SK-N-SH treated with all-trans-retinoic acid at 6 μM for 48 hours (cell line): ENCODE data around the gene NNMT.

Experiments used
- ATAC-seq: fragments of 200-7000 bp; cut with Tn5 transposase; 3 replicates; pipeline ENCODE4 v1.9.1; 2020; ENCODE audit warnings: mild to moderate bottlenecking, moderate library complexity
- ARNTL ChIP-seq: fragments of 450-650 bp; formaldehyde crosslinking; IDR thresholded peaks from 2 replicates; pipeline ENCODE4 v1.5.0; 2020; ENCODE audit warnings: low read depth, mild to moderate bottlenecking, moderate library complexity, borderline replicate concordance
- BACH2 ChIP-seq: fragments of 250-450 bp; sonication (Bioruptor Pico); IDR thresholded peaks from 2 replicates; pipeline ENCODE4 v1.9.0; 2021; ENCODE audit warnings: mild to moderate bottlenecking, borderline replicate concordance
- CSDC2 ChIP-seq: fragments of 250-450 bp; sonication (Bioruptor Pico); IDR thresholded peaks from 2 replicates; pipeline ENCODE4 v1.5.0; 2020; ENCODE audit warnings: mild to moderate bottlenecking, moderate library complexity
- ESRRG ChIP-seq: fragments of 250-450 bp; sonication (Bioruptor Pico); IDR thresholded peaks from 2 replicates; pipeline ENCODE4 v1.6.1; 2021; ENCODE audit warnings: mild to moderate bottlenecking
- GLIS3 ChIP-seq: fragments of 250-450 bp; sonication (Bioruptor Pico); IDR thresholded peaks from 2 replicates; pipeline ENCODE4 v1.5.0; 2020; ENCODE audit warnings: mild to moderate bottlenecking, moderate library complexity
- ISL1 ChIP-seq: fragments of 250-450 bp; sonication (Bioruptor Pico); IDR thresholded peaks from 2 replicates; pipeline ENCODE4 v2.1.2; 2022; ENCODE audit warnings: mild to moderate bottlenecking, moderate library complexity
- OSR1 ChIP-seq: fragments of 250-450 bp; sonication (Bioruptor Pico); IDR thresholded peaks from 2 replicates; pipeline ENCODE4 v1.8.0; 2022; ENCODE audit warnings: moderate library complexity, mild to moderate bottlenecking, inconsistent platforms
- PPARA ChIP-seq: fragments of 250-450 bp; sonication (Bioruptor Pico); IDR thresholded peaks from 2 replicates; pipeline ENCODE4 v1.5.0; 2020; ENCODE audit warnings: mild to moderate bottlenecking, borderline replicate concordance
- SNAI2 ChIP-seq: fragments of 250-450 bp; sonication (Bioruptor Pico); IDR thresholded peaks from 2 replicates; pipeline ENCODE4 v1.5.0; 2020; ENCODE audit warnings: mild to moderate bottlenecking, moderate library complexity
- TCF4 ChIP-seq: fragments of 250-450 bp; sonication (Bioruptor Pico); IDR thresholded peaks from 2 replicates; pipeline ENCODE4 v1.8.0; 2021; ENCODE audit warnings: mild to moderate bottlenecking, moderate library complexity, borderline replicate concordance
- TOX ChIP-seq: fragments of 250-450 bp; sonication (Bioruptor Pico); IDR thresholded peaks from 2 replicates; pipeline ENCODE4 v1.8.0; 2021; ENCODE audit warnings: mild to moderate bottlenecking, moderate library complexity, borderline replicate concordance
- ZC3H10 ChIP-seq: fragments of 250-450 bp; sonication (Bioruptor Pico); IDR thresholded peaks from 2 replicates; pipeline ENCODE4 v1.5.1; 2021; ENCODE audit warnings: mild to moderate bottlenecking, moderate library complexity
- ZFP30 ChIP-seq: fragments of 450-650 bp; formaldehyde crosslinking; IDR thresholded peaks from 2 replicates; pipeline ENCODE4 v1.5.0; 2022; ENCODE audit warnings: mild to moderate bottlenecking, moderate library complexity
- ZNF565 ChIP-seq: fragments of 450-650 bp; formaldehyde crosslinking; conservative IDR thresholded peaks from 2 replicates; pipeline ENCODE4 v1.5.0; 2020; ENCODE audit warnings: low read depth, mild to moderate bottlenecking, moderate library complexity
- ZNF70 ChIP-seq: fragments of 450-650 bp; formaldehyde crosslinking; IDR thresholded peaks from 2 replicates; pipeline ENCODE4 v1.5.0; 2020; ENCODE audit warnings: mild to moderate bottlenecking, moderate library complexity
- ZNF8 ChIP-seq: fragments of 450-650 bp; formaldehyde crosslinking; IDR thresholded peaks from 2 replicates; pipeline ENCODE4 v1.5.0; 2020; ENCODE audit warnings: mild to moderate bottlenecking, moderate library complexity
- TF ChIP-seq, protein P1 (sequence below): fragments of 250-450 bp; sonication (Bioruptor Pico); IDR thresholded peaks from 2 replicates; pipeline ENCODE4 v1.8.0; 2020; ENCODE audit warnings: mild to moderate bottlenecking, moderate library complexity, borderline replicate concordance
- TF ChIP-seq, protein P2 (sequence below): fragments of 250-450 bp; sonication (Bioruptor Pico); IDR thresholded peaks from 2 replicates; pipeline ENCODE4 v1.5.1; 2021; ENCODE audit warnings: mild to moderate bottlenecking, moderate library complexity
- TF ChIP-seq, protein P3 (sequence below): fragments of 250-450 bp; sonication (Bioruptor Pico); IDR thresholded peaks from 2 replicates; pipeline ENCODE4 v1.5.0; 2020; ENCODE audit warnings: mild to moderate bottlenecking, moderate library complexity
- TF ChIP-seq, protein P4 (sequence below): fragments of 250-450 bp; sonication (Bioruptor Pico); IDR thresholded peaks from 2 replicates; pipeline ENCODE4 v1.8.0; 2021; ENCODE audit warnings: low read depth, mild to moderate bottlenecking, moderate library complexity, borderline replicate concordance
- TF ChIP-seq, protein P5 (sequence below): fragments of 250-450 bp; sonication (Bioruptor Pico); IDR thresholded peaks from 2 replicates; pipeline ENCODE4 v1.5.1; 2020; ENCODE audit warnings: low read depth, mild to moderate bottlenecking, moderate library complexity

NNMT gene

DNA sequence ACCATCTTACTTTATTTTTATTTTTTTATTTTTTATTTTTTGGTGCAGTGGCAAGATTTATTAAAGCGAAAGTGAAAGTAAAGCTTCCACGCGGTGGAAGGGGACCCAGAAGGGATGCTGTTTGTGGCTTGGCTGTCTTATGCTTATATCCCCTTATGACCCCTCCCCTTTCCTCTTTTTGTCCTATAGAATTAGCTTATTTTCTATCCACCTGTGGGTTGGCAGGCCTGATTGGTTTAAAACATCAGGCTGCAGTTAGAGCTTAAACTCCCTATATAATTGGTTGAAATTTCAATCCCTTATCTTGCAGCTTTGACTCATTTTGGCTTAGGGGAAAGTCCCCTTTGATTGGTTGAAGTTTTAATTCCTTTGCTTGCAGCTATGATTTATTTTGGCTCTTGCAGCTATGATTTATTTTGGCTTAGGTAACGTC, 50.5 kb downstream of the NNMT start:
- ATAC-seq = no peak
- TF ChIP-seq PPARA (CRISPR knock-in tag) (no peak), ZNF565 (no peak), BACH2 (no peak), TCF4 (CRISPR knock-in tag) (no peak), ISL1 (CRISPR knock-in tag) (no peak), GLIS3 (CRISPR knock-in tag) (no peak), ESRRG (CRISPR knock-in tag) (no peak), ZC3H10 (no peak)
- TF ChIP-seq, protein P1, sequence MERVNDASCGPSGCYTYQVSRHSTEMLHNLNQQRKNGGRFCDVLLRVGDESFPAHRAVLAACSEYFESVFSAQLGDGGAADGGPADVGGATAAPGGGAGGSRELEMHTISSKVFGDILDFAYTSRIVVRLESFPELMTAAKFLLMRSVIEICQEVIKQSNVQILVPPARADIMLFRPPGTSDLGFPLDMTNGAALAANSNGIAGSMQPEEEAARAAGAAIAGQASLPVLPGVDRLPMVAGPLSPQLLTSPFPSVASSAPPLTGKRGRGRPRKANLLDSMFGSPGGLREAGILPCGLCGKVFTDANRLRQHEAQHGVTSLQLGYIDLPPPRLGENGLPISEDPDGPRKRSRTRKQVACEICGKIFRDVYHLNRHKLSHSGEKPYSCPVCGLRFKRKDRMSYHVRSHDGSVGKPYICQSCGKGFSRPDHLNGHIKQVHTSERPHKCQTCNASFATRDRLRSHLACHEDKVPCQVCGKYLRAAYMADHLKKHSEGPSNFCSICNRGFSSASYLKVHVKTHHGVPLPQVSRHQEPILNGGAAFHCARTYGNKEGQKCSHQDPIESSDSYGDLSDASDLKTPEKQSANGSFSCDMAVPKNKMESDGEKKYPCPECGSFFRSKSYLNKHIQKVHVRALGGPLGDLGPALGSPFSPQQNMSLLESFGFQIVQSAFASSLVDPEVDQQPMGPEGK (CRISPR knock-in tag) = no peak
- TF ChIP-seq, protein P2, sequence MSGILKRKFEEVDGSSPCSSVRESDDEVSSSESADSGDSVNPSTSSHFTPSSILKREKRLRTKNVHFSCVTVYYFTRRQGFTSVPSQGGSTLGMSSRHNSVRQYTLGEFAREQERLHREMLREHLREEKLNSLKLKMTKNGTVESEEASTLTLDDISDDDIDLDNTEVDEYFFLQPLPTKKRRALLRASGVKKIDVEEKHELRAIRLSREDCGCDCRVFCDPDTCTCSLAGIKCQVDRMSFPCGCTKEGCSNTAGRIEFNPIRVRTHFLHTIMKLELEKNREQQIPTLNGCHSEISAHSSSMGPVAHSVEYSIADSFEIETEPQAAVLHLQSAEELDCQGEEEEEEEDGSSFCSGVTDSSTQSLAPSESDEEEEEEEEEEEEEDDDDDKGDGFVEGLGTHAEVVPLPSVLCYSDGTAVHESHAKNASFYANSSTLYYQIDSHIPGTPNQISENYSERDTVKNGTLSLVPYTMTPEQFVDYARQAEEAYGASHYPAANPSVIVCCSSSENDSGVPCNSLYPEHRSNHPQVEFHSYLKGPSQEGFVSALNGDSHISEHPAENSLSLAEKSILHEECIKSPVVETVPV (CRISPR knock-in tag) = no peak

DNA sequence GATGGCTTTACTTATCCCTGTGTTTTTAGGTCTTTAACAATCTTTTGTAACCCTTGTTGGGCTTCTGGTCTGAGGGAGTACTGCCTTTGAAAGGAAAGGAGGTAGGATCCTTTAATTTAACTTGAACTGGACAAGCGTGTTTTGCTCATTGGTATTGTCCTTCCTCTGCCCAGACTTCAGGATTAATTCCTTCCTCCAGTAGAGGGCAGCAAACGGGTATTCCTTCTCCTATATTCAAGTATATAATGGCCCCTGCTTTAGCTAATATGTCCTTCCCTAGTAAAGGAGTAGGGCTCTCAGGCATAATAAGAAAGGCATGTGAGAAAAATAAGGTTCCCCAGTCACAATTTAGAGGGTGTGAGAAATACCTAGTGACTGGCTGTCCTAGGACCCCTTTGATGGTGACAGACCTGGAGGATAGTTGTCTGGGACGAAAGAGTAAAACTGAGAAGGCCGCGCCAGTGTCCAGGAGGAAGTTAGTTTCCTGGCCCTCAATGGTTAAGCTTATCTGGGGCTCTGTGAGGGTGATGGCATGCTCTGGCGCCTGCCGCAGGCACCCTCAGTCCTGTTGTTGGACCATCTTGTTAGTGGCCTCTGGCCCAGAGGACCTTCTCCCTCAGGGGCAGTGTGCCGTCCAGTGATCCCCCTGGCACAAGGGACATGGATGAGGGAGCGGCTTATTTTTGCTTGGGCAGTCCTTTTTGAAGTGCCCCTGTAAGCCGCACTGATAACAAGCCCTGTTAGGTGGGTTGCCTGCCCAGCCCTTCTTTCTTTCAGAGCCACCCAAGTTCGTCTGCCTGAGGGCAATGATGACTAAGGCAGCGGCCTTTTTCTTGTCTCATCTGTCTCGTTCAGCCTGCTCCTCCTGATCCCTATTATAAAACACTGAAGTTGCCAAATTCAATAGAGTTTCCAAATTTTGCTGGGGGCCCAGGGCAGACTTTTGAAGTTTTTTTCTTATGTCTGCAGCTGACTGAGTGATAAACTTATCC, 52.3 kb downstream of the NNMT start:
- ATAC-seq = peak; percentile 95
- TF ChIP-seq ZNF70 (CRISPR knock-in tag) (peak; percentile 39; the same call in 1 of the 2 replicates), CSDC2 (no peak)

DNA sequence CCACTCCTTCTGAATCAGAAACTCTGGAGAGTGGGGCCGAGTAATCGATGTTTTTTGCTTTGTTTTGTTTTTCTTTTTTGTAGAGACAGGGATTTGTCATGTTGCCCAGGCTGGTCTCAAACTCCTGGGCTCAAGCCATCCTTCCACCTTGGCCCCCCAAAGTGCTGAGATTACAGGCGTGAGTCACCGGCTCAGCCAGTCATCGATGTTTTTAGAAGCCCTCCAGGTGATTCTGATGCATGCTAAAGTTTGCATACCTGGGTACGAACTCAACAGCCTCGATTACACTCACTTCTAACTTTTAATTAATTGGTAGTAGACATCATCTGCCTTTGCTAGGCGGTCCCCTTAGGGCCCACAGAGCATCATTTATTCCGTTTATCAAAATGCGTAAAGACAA, 53.8 kb downstream of the NNMT start:
- no peak for ATAC-seq

More for the DNA sequence above, 53.8 kb downstream of the NNMT start:
- no peak for TF ChIP-seq ZFP30 (CRISPR knock-in tag)
- TF ChIP-seq ZNF8 (CRISPR knock-in tag) = no peak
- no peak for TF ChIP-seq TOX (CRISPR knock-in tag)
- no peak for TF ChIP-seq OSR1 (CRISPR knock-in tag)
- TF ChIP-seq, protein P3, sequence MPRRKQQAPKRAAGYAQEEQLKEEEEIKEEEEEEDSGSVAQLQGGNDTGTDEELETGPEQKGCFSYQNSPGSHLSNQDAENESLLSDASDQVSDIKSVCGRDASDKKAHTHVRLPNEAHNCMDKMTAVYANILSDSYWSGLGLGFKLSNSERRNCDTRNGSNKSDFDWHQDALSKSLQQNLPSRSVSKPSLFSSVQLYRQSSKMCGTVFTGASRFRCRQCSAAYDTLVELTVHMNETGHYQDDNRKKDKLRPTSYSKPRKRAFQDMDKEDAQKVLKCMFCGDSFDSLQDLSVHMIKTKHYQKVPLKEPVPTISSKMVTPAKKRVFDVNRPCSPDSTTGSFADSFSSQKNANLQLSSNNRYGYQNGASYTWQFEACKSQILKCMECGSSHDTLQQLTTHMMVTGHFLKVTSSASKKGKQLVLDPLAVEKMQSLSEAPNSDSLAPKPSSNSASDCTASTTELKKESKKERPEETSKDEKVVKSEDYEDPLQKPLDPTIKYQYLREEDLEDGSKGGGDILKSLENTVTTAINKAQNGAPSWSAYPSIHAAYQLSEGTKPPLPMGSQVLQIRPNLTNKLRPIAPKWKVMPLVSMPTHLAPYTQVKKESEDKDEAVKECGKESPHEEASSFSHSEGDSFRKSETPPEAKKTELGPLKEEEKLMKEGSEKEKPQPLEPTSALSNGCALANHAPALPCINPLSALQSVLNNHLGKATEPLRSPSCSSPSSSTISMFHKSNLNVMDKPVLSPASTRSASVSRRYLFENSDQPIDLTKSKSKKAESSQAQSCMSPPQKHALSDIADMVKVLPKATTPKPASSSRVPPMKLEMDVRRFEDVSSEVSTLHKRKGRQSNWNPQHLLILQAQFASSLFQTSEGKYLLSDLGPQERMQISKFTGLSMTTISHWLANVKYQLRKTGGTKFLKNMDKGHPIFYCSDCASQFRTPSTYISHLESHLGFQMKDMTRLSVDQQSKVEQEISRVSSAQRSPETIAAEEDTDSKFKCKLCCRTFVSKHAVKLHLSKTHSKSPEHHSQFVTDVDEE (CRISPR knock-in tag) = no peak
- TF ChIP-seq, protein P4, sequence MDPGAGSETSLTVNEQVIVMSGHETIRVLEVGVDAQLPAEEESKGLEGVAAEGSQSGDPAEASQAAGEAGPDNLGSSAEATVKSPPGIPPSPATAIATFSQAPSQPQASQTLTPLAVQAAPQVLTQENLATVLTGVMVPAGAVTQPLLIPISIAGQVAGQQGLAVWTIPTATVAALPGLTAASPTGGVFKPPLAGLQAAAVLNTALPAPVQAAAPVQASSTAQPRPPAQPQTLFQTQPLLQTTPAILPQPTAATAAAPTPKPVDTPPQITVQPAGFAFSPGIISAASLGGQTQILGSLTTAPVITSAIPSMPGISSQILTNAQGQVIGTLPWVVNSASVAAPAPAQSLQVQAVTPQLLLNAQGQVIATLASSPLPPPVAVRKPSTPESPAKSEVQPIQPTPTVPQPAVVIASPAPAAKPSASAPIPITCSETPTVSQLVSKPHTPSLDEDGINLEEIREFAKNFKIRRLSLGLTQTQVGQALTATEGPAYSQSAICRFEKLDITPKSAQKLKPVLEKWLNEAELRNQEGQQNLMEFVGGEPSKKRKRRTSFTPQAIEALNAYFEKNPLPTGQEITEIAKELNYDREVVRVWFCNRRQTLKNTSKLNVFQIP (CRISPR knock-in tag) = no peak
- TF ChIP-seq, protein P1 (CRISPR knock-in tag) = no peak
- no peak for TF ChIP-seq TCF4 (CRISPR knock-in tag)
- TF ChIP-seq, protein P5, sequence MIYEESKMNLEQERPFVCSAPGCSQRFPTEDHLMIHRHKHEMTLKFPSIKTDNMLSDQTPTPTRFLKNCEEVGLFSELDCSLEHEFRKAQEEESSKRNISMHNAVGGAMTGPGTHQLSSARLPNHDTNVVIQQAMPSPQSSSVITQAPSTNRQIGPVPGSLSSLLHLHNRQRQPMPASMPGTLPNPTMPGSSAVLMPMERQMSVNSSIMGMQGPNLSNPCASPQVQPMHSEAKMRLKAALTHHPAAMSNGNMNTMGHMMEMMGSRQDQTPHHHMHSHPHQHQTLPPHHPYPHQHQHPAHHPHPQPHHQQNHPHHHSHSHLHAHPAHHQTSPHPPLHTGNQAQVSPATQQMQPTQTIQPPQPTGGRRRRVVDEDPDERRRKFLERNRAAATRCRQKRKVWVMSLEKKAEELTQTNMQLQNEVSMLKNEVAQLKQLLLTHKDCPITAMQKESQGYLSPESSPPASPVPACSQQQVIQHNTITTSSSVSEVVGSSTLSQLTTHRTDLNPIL (CRISPR knock-in tag) = no peak
- no peak for TF ChIP-seq SNAI2 (CRISPR knock-in tag)
- no peak for TF ChIP-seq GLIS3 (CRISPR knock-in tag)
- TF ChIP-seq BACH2 = no peak
- no peak for TF ChIP-seq ARNTL
- no peak for TF ChIP-seq ZNF565
- TF ChIP-seq, protein P2 (CRISPR knock-in tag) = no peak
